OCI-LY7 (cell line): ENCODE results near the gene TMEM218.

ENCODE experiments used
- CTCF ChIP-seq: fragments of 200-600 bp; sonication (generic); conservative IDR thresholded peaks from 2 replicates; pipeline ENCODE4 v1.5.1; 2014; ENCODE audit warnings: mild to moderate bottlenecking, antibody characterized with exemption, low read length, moderate library complexity, mixed read lengths
- EZH2phosphoT487 ChIP-seq: fragments of 200-600 bp; sonication (generic); IDR thresholded peaks from 2 replicates; pipeline ENCODE4 v1.6.1; 2018; ENCODE audit warnings: low read depth, borderline replicate concordance, mild to moderate bottlenecking, mixed run types, antibody characterized with exemption, low read length, moderate library complexity, mixed read lengths

- TF ChIP-seq CTCF = no peak
- TF ChIP-seq EZH2phosphoT487 = no peak
Observed at GRCh38 chr11:125112208-125112604, 780 bp upstream of the TMEM218 start.
